Lower leg skin (tissue), 3 donors: Measurements from ENCODE around the gene PAFAH1B1.
"Not testable (repeated sequence)": the region's sequence is repeated elsewhere in the genome, so short reads cannot be mapped to it uniquely, and the experiment has no call there.

ENCODE experiments used
- POLR2A ChIP-seq, 2 donors: fragments of 450-650 bp; IDR thresholded peaks; one replicate each; pipeline ENCODE4 v1.6.1; 2016 to 2017; ENCODE audit warnings: antibody characterized with exemption in 2 of 2, mild to moderate bottlenecking in 1 of 2, moderate library complexity in 1 of 2
- TF ChIP-seq, protein P1 (sequence below), 3 donors: fragments of 450-650 bp; IDR thresholded peaks; one replicate each; pipeline ENCODE4 v1.5.1; 2016; ENCODE audit warnings: antibody characterized with exemption in 3 of 3, mild to moderate bottlenecking in 3 of 3, moderate library complexity in 2 of 3

- TF ChIP-seq, protein P1, sequence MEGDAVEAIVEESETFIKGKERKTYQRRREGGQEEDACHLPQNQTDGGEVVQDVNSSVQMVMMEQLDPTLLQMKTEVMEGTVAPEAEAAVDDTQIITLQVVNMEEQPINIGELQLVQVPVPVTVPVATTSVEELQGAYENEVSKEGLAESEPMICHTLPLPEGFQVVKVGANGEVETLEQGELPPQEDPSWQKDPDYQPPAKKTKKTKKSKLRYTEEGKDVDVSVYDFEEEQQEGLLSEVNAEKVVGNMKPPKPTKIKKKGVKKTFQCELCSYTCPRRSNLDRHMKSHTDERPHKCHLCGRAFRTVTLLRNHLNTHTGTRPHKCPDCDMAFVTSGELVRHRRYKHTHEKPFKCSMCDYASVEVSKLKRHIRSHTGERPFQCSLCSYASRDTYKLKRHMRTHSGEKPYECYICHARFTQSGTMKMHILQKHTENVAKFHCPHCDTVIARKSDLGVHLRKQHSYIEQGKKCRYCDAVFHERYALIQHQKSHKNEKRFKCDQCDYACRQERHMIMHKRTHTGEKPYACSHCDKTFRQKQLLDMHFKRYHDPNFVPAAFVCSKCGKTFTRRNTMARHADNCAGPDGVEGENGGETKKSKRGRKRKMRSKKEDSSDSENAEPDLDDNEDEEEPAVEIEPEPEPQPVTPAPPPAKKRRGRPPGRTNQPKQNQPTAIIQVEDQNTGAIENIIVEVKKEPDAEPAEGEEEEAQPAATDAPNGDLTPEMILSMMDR (IDR thresholded peaks at IDR 0.05): not testable (repeated sequence)
- not testable (repeated sequence) for TF ChIP-seq POLR2A (IDR thresholded peaks at IDR 0.05)
These were observed 28.5 kb downstream of the PAFAH1B1 start for GRCh38 chr17:2621951-2622405.
